Calu3 (cell line): ENCODE measurements around the gene TRPC6. TPM values are rescaled to one million over a fixed set of nuclear protein-coding genes. Genes with fewer than 3 reads are reported as not detected.

Experiments used
- BruUV-seq: library from RNA; stranded (reverse); fragments of 400-500 nt; replicated peaks from 2 replicates; lab custom pipeline; 2021; lab: Mats Ljungman, UMichigan
- CTCF ChIA-PET: fragments of 300-600 bp; sonication (Branson Sonifier 250); formaldehyde crosslinking; loops from one replicate; lab custom pipeline; 2022; ENCODE audit warnings: antibody characterized with exemption; lab: Charles Lee
- DNase-seq: peaks from one replicate; pipeline ENCODE4 v3.0.0; 2022
- H3K27ac Mint-ChIP-seq: one replicate; pipeline ENCODE4 v1.8.0; 2022; ENCODE audit warnings: mixed read lengths; ENCODE audit not compliant: unreplicated experiment
- H3K27me3 Mint-ChIP-seq: one replicate; pipeline ENCODE4 v1.8.0; 2022; ENCODE audit warnings: mixed read lengths; ENCODE audit not compliant: unreplicated experiment
- H3K36me3 Mint-ChIP-seq: one replicate; pipeline ENCODE4 v1.8.0; 2022; ENCODE audit warnings: mild to moderate bottlenecking, moderate library complexity, mixed read lengths; ENCODE audit not compliant: insufficient read depth, unreplicated experiment
- H3K4me1 Mint-ChIP-seq: one replicate; pipeline ENCODE4 v1.8.0; 2022; ENCODE audit warnings: mild to moderate bottlenecking, low read depth, mixed read lengths; ENCODE audit not compliant: unreplicated experiment
- H3K4me3 Mint-ChIP-seq: one replicate; pipeline ENCODE4 v1.8.0; 2022; ENCODE audit warnings: mild to moderate bottlenecking, low read depth, moderate library complexity, mixed read lengths; ENCODE audit not compliant: unreplicated experiment
- H3K9me3 Mint-ChIP-seq: one replicate; pipeline ENCODE4 v1.8.0; 2022; ENCODE audit warnings: low read depth, mixed read lengths; ENCODE audit not compliant: unreplicated experiment
- intact Hi-C: fragments of 100-400 bp; cut with micrococcal nuclease; formaldehyde crosslinking; loops from one replicate; pipeline ENCODE4 v1.10.0; 2022; ENCODE audit not compliant: unreplicated experiment
- total RNA-seq: library from RNA; stranded (reverse); gene quantifications from 2 replicates; pipeline ENCODE4 v1.2.3, GENCODE V29; 2022
- TF ChIP-seq, protein P1 (sequence below): fragments of 200-600 bp; IDR thresholded peaks from one replicate; pipeline ENCODE4 v1.8.0; 2022; ENCODE audit warnings: antibody characterized with exemption; ENCODE audit not compliant: unreplicated experiment

Gene TRPC6
- total RNA-seq, 1 experiment from 2014 or later = not detected

DNA sequence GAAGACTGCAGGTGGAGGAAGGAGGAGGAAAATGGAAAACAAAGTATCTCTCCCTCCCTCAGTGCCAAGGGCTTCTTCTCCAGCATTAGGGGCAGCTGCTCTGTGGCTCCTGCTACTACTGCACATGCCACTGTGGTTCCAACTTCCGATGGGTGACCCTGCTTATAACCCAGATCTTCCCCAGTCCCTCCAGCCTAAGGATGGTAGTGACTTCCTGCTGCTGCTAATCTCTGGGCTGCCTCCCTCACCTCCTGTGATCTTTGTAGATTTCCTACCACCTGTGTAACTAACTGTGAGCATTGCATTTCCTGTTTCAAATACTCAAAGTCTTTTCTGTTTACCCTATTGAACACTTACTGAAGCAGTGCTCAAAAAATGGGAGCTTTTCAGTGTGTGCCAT is 28.7 kb upstream of the TRPC6 start:
- H3K9me3 Mint-ChIP-seq = no peaks in the 10 kb centered on the region
- TF ChIP-seq, protein P1, sequence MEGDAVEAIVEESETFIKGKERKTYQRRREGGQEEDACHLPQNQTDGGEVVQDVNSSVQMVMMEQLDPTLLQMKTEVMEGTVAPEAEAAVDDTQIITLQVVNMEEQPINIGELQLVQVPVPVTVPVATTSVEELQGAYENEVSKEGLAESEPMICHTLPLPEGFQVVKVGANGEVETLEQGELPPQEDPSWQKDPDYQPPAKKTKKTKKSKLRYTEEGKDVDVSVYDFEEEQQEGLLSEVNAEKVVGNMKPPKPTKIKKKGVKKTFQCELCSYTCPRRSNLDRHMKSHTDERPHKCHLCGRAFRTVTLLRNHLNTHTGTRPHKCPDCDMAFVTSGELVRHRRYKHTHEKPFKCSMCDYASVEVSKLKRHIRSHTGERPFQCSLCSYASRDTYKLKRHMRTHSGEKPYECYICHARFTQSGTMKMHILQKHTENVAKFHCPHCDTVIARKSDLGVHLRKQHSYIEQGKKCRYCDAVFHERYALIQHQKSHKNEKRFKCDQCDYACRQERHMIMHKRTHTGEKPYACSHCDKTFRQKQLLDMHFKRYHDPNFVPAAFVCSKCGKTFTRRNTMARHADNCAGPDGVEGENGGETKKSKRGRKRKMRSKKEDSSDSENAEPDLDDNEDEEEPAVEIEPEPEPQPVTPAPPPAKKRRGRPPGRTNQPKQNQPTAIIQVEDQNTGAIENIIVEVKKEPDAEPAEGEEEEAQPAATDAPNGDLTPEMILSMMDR = no peak
- no peak overlapping the region for H3K27ac Mint-ChIP-seq
- H3K4me3 Mint-ChIP-seq = no peak overlapping the region
- H3K36me3 Mint-ChIP-seq = no peaks in the 10 kb centered on the region
- CTCF ChIA-PET = no interaction called here
- BruUV-seq = no TSS peak
- no peaks in the 10 kb centered on the region for H3K27me3 Mint-ChIP-seq
- no peaks in the 10 kb centered on the region for H3K4me1 Mint-ChIP-seq
- intact Hi-C loops = no loop called here
- DNase-seq = no peak

GRCh38 chr11:101600924-101601323 is 17.1 kb upstream of the TRPC6 start:
- no peaks in the 10 kb centered on the region for H3K4me1 Mint-ChIP-seq
- no peak overlapping the region for H3K4me3 Mint-ChIP-seq
- intact Hi-C loops = no loop called here
- BruUV-seq = no TSS peak
- H3K9me3 Mint-ChIP-seq = no peaks in the 10 kb centered on the region
- DNase-seq = no peak
- no peaks in the 10 kb centered on the region for H3K36me3 Mint-ChIP-seq
- H3K27me3 Mint-ChIP-seq = no peaks in the 10 kb centered on the region
- TF ChIP-seq, protein P1 = no peak
- CTCF ChIA-PET = no interaction called here
- no peak overlapping the region for H3K27ac Mint-ChIP-seq

DNA sequence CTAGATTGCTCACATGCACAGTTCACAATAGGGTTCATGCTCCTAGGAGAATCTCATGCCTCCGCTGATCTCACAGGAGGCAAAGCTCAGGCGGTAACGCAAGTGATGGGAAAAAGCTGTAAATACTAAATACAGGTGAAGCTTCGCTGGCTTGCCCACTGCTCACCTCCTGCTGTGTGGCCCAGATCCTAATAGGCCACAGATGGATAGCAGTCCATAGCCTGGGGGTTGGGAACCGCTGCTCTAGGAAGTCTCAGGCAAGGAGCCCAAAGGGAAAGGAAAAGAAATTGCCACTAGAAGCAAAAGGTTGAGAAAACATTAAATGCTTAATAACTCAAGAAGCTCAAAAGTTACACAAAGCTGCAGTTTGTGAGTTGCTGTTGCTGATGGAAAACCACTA is 3.2 kb upstream of the TRPC6 start:
- no peak for DNase-seq
- TF ChIP-seq, protein P1 = no peak
- Mint-ChIP-seq H3K36me3 (no peaks in the 10 kb centered on the region), H3K4me1 (no peaks in the 10 kb centered on the region), H3K27me3 (no peaks in the 10 kb centered on the region), H3K4me3 (no peak overlapping the region), H3K27ac (no peak overlapping the region), H3K9me3 (no peaks in the 10 kb centered on the region)
- intact Hi-C loops = no loop called here
- CTCF ChIA-PET = no interaction called here
- no TSS peak for BruUV-seq

DNA sequence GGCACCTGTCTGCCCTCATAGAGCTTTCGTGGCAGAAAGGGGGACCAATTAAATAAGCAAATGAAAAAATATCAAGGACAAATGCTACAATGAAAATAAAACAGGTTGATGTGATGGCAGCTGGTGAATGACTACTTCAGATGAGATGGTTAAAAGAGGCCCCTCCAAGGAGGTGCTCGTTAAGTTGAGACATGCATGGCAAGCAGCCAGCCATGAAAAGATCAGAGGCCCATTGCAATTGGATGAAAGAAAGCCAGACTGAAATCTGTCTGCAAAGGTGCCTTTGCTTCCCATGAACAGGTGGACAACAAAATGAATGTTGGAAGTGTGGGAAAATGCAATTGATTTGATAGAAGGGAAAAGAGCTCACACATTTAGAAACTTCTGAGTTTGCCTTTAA is 848 bp upstream of the TRPC6 start:
- TF ChIP-seq, protein P1 = no peak
- Mint-ChIP-seq H3K4me1 (no peaks in the 10 kb centered on the region), H3K36me3 (no peaks in the 10 kb centered on the region), H3K4me3 (no peak overlapping the region), H3K27ac (no peak overlapping the region), H3K9me3 (no peaks in the 10 kb centered on the region), H3K27me3 (no peaks in the 10 kb centered on the region)
- BruUV-seq = no TSS peak
- intact Hi-C loops = no loop called here
- DNase-seq = no peak
- CTCF ChIA-PET = no interaction called here

GRCh38 chr11:101584129-101584515 is 315 bp upstream of the TRPC6 start:
- intact Hi-C loops = no loop called here
- TF ChIP-seq, protein P1 = no peak
- no peak for DNase-seq
- no TSS peak for BruUV-seq
- CTCF ChIA-PET = no interaction called here
- H3K27me3 Mint-ChIP-seq = no peaks in the 10 kb centered on the region
- H3K4me1 Mint-ChIP-seq = no peaks in the 10 kb centered on the region
- H3K36me3 Mint-ChIP-seq = no peaks in the 10 kb centered on the region
- no peak overlapping the region for H3K27ac Mint-ChIP-seq
- H3K9me3 Mint-ChIP-seq = no peaks in the 10 kb centered on the region
- H3K4me3 Mint-ChIP-seq = no peak overlapping the region
